ENCODE measurements around the gene PFKFB1.

PFKFB1 gene

DNA sequence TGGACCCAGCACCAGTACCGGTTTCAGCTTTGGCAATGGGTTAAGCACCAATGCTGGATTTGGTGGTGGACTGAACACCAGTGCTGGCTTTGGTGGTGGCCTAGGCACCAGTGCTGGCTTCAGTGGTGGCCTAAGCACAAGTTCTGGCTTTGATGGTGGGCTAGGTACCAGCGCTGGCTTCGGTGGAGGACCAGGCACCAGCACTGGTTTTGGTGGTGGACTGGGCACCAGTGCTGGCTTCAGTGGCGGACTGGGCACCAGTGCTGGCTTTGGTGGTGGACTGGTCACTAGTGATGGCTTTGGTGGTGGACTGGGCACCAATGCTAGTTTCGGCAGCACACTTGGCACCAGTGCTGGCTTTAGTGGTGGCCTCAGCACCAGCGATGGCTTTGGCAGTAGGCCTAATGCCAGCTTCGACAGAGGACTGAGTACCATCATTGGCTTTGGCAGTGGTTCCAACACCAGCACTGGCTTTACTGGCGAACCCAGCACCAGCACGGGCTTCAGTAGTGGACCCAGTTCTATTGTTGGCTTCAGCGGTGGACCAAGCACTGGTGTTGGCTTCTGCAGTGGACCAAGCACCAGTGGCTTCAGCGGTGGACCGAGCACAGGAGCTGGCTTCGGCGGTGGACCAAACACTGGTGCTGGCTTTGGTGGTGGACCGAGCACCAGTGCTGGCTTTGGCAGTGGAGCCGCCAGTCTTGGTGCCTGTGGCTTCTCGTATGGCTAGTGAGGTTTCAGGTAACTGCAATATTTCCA, 63.5 kb downstream of the PFKFB1 start:
- no peak for DNase-seq (ENCODE audit: low read depth)
- H3K4me3 ChIP-seq (ENCODE audit: low read depth, low read length): no peak overlapping the region
- TF ChIP-seq, protein P1, sequence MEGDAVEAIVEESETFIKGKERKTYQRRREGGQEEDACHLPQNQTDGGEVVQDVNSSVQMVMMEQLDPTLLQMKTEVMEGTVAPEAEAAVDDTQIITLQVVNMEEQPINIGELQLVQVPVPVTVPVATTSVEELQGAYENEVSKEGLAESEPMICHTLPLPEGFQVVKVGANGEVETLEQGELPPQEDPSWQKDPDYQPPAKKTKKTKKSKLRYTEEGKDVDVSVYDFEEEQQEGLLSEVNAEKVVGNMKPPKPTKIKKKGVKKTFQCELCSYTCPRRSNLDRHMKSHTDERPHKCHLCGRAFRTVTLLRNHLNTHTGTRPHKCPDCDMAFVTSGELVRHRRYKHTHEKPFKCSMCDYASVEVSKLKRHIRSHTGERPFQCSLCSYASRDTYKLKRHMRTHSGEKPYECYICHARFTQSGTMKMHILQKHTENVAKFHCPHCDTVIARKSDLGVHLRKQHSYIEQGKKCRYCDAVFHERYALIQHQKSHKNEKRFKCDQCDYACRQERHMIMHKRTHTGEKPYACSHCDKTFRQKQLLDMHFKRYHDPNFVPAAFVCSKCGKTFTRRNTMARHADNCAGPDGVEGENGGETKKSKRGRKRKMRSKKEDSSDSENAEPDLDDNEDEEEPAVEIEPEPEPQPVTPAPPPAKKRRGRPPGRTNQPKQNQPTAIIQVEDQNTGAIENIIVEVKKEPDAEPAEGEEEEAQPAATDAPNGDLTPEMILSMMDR (IDR thresholded peaks at IDR 0.05; ENCODE audit: control insufficient read depth, extremely low read depth, insufficient read depth): no peak

DNA sequence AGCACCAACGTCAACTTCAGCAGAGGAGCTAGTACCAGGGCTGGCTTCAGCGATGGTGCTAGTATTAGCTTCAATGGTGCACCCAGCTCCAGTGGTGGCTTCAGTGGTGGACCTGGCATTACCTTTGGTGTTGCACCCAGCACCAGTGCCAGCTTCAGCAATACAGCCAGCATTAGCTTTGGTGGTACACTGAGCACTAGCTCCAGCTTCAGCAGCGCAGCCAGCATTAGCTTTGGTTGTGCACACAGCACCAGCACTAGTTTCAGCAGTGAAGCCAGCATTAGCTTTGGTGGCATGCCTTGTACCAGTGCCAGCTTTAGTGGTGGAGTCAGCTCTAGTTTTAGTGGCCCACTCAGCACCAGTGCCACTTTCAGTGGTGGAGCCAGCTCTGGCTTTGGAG, 65.1 kb downstream of the PFKFB1 start:
- H3K4me3 ChIP-seq (ENCODE audit: low read depth, low read length): no peak overlapping the region
- no peak for DNase-seq (ENCODE audit: low read depth)
- TF ChIP-seq, protein P1 (IDR thresholded peaks at IDR 0.05; ENCODE audit: control insufficient read depth, extremely low read depth, insufficient read depth): no peak

DNA sequence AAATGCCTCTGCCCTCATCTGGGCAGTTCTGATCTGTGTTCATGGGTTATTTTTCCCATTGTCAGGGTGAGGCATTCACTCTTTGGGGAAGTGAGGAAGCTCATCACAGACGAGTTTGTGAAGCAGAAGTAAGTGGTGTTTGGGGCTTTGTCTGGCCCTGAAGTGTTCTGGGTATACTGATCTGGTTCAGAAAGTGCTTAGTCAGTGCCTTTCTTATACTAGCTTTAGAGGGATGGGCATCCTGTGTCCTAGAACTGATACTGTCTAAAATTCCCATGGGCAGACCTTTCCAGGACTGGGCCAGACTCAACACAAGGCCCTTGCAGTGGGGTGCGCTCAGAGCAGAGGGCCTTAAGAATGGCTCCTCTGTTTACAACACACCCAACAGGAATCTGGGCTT, 67.0 kb downstream of the PFKFB1 start:
- no peak for DNase-seq (ENCODE audit: low read depth)
- TF ChIP-seq, protein P1 (IDR thresholded peaks at IDR 0.05; ENCODE audit: control insufficient read depth, extremely low read depth, insufficient read depth): no peak
- H3K4me3 ChIP-seq (ENCODE audit: low read depth, low read length): no peak overlapping the region

DNA sequence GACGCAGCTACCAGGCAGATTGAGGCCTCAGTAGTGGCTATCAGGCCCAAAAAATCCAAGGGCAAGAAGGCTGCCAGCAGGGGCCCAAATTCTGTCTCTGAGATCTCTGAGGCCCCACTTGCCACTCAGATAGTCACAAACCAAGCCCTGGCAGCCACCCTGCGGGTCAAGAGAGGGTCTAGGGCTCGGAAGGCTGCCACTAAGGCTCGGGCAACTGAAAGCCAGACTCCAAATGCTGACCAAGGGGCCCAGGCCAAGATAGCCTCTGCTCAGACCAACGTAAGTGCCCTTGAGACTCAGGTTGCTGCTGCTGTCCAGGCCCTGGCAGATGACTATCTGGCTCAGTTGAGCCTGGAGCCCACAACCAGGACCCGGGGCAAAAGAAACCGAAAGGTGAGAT, 70.6 kb downstream of the PFKFB1 start:
- no peak for DNase-seq (ENCODE audit: low read depth)
- H3K4me3 ChIP-seq (ENCODE audit: low read depth, low read length): no peak overlapping the region
- TF ChIP-seq, protein P1 (IDR thresholded peaks at IDR 0.05; ENCODE audit: control insufficient read depth, extremely low read depth, insufficient read depth): no peak

DNA sequence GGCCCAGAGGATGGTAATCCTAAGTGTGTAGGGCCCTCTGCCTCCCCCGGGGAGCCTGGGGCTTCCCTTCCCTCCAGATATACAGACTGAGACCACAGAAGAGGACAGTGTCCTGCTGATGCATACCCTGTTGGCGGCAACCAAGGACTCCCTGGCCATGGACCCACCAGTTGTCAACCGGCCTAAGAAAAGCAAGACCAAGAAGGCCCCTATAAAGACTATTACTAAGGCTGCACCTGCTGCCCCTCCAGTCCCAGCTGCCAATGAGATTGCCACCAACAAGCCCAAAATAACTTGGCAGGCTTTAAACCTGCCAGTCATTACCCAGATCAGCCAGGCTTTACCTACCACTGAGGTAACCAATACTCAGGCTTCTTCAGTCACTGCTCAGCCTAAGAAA, 71.4 kb downstream of the PFKFB1 start:
- no peak for DNase-seq (ENCODE audit: low read depth)
- TF ChIP-seq, protein P1 (IDR thresholded peaks at IDR 0.05; ENCODE audit: control insufficient read depth, extremely low read depth, insufficient read depth): no peak
- no peak overlapping the region for H3K4me3 ChIP-seq (ENCODE audit: low read depth, low read length)

DNA sequence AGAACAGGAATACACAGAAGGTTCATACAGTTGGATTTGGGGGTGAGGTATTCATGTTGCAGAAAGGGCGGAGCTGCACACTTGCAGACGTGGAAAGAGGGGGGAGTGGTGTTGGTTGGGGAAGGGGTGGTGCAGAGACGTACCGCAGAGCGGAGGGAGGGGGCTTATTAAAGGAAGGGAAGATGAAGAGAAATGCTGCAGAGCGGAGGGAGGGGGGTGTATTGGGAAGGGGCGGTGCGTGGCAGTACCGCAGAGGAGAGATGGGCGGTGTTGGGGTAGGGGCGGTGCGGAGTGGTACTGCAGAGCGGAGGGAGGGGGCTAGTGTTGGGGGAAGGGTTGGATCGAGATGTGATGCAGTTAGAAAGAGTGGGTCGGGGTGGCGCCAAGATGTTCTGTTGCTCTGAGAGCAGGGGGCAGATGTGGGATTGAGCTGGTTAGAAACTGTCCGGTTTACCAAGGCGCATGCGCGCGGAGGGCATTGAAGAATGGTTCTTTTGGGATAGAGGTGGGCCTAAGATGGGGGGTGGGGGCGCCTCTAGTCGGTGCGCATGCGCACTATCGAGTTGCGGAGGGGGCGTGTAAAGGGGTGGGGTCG, 72.5 kb downstream of the PFKFB1 start:
- no peak for DNase-seq (ENCODE audit: low read depth)
- TF ChIP-seq, protein P1 (IDR thresholded peaks at IDR 0.05; ENCODE audit: control insufficient read depth, extremely low read depth, insufficient read depth): no peak
- no peak overlapping the region for H3K4me3 ChIP-seq (ENCODE audit: low read depth, low read length)
